ENCODE measurements around the gene ZSWIM3. TPM values are rescaled to one million over a fixed set of nuclear protein-coding genes. Genes with fewer than 3 reads are reported as not detected.

ZSWIM3 gene
- total RNA-seq, 1 experiment from 2014 or later = 6.4 TPM

DNA sequence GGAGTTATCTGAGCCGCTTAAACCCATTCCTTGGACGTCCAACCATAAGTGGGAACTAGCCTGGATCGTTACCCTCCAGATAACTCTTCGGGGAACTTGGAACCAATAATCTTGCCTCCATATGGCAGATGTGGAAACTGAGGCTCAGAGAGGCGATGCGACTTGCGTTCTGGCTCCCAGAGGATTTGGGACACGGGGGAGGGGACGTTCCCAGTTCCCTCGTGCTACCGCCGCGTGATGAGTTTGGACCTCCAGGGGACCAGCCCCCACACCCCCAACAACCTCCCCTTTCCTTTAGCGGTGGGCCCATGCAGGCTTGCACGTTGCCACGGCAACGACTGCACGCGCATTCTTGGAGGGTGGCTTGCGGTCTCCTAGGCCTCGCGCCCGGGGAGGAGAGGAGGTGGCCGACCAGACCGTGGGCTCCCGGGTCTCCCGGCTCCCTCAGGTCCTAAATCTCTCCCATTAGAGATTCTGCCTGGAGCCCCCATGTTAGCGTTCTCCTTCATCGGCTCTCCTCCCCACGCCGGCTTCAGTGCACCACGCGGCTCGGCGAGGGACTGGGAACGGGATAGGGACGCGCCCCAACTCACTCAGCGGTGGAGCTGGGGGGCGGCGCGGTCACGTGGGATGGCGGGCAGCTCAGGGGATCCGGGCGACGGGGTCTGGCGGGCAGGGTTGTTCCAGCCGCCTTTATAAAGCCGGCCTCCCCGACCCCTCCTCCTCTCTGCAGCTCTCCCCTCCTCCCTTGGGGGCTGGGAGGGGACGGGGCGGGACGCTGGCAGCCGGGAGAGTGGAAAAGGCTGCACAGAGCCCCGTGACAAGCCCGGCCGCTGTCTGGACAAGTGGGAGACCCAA lies 54.3 kb downstream of the ZSWIM3 start, which contains the start of gene PLTP:
Gene PLTP, minus strand, starts transcription at position 670 of the 858 bp plus-strand sequence. CDS start 703 bp downstream, outside the sequence.
- H3K9me3 ChIP-seq = no peaks in the 10 kb centered on the region
- H3K9me3 Mint-ChIP-seq (ENCODE audit: unreplicated experiment) = no peaks in the 10 kb centered on the region
- H3K27me3 Mint-ChIP-seq (ENCODE audit: insufficient read depth, unreplicated experiment) = no peaks in the 10 kb centered on the region
- ChIA-PET POLR2A (interaction anchor here (0.9 to 1.1 kb wide), 3 partner anchors 11 to 31 kb away, joined by 3 to 4 read pairs (median 4); partner anchors contain the start of gene PCIF1), CTCF (interaction anchor here (0.6 to 1.0 kb wide), 3 partner anchors 21 to 1248 kb away, joined by 3 to 4 read pairs (median 4); partner anchors contain the start of genes CTSA and NEURL2)
- peak; percentile 73 to 78 for DNase-seq
- H3K4me3 Mint-ChIP-seq (ENCODE audit: unreplicated experiment) = peak within 1 kb of the TSS; percentile 72
- H3K36me3 ChIP-seq (ENCODE audit: control insufficient read depth, insufficient read depth, low read length) = no peaks in the 10 kb centered on the region
- TF ChIP-seq CTCF (IDR thresholded peaks at IDR 0.05; ENCODE audit: insufficient read depth in 1 of 2, low read depth in 1 of 2, low read length in 1 of 2, severe bottlenecking in 1 of 2, unreplicated experiment in 1 of 2) = no peak
- H3K4me1 ChIP-seq = peaks cover 12% of the 10 kb centered on the region
- no peaks in the 10 kb centered on the region for H3K27me3 ChIP-seq (replicated peaks; ENCODE audit: control insufficient read depth, insufficient read depth, low read length)
- H3K4me3 ChIP-seq (ENCODE audit: low read depth, low read length) = peak within 1 kb of the TSS; percentile 42
- intact Hi-C loops (cut with micrococcal nuclease; ENCODE audit: unreplicated experiment) = loop anchor here (2.0 kb wide), 1 partner anchor 23 kb away; the partner anchor contains the start of gene PCIF1
- TSS peak; percentile 79 for BruUV-seq (replicated peaks)
- H3K4me1 Mint-ChIP-seq (ENCODE audit: low read depth, unreplicated experiment) = peaks cover 7% of the 10 kb centered on the region
- peak within 1 kb of the TSS; percentile 37 for H3K27ac Mint-ChIP-seq (ENCODE audit: unreplicated experiment)
- peaks cover 14% of the 10 kb centered on the region for H3K36me3 Mint-ChIP-seq (ENCODE audit: insufficient read depth, unreplicated experiment)

- H3K4me3 Mint-ChIP-seq (ENCODE audit: unreplicated experiment) = peak overlapping the region; percentile 72
- no peak for DNase-seq
- intact Hi-C loops (cut with micrococcal nuclease; ENCODE audit: unreplicated experiment) = loop anchor here (2.0 kb wide), 1 partner anchor 22 kb away; the partner anchor contains the start of gene PCIF1
- H3K36me3 Mint-ChIP-seq (ENCODE audit: insufficient read depth, unreplicated experiment) = peaks cover 14% of the 10 kb centered on the region
- peaks cover 7% of the 10 kb centered on the region for H3K4me1 Mint-ChIP-seq (ENCODE audit: low read depth, unreplicated experiment)
- no peaks in the 10 kb centered on the region for H3K36me3 ChIP-seq (ENCODE audit: control insufficient read depth, insufficient read depth, low read length)
- peak overlapping the region; percentile 37 for H3K27ac Mint-ChIP-seq (ENCODE audit: unreplicated experiment)
- TF ChIP-seq CTCF (IDR thresholded peaks at IDR 0.05; ENCODE audit: insufficient read depth in 1 of 2, low read depth in 1 of 2, low read length in 1 of 2, severe bottlenecking in 1 of 2, unreplicated experiment in 1 of 2) = no peak
- ChIA-PET CTCF (interaction anchor here (1.0 kb wide), 1 partner anchor 21 kb away, joined by 4 read pairs; the partner anchor contains the start of genes CTSA and NEURL2), POLR2A (interaction anchor here (0.9 to 1.1 kb wide), 3 partner anchors 10 to 32 kb away, joined by 3 to 4 read pairs (median 4); partner anchors contain the start of gene PCIF1)
- H3K4me1 ChIP-seq = peaks cover 12% of the 10 kb centered on the region
- no TSS peak for BruUV-seq (replicated peaks)
- peak overlapping the region; percentile 42 for H3K4me3 ChIP-seq (ENCODE audit: low read depth, low read length)
- H3K9me3 Mint-ChIP-seq (ENCODE audit: unreplicated experiment) = no peaks in the 10 kb centered on the region
- H3K27me3 ChIP-seq (replicated peaks; ENCODE audit: control insufficient read depth, insufficient read depth, low read length) = no peaks in the 10 kb centered on the region
- no peaks in the 10 kb centered on the region for H3K9me3 ChIP-seq
- H3K27me3 Mint-ChIP-seq (ENCODE audit: insufficient read depth, unreplicated experiment) = no peaks in the 10 kb centered on the region
These were observed 54.9 kb downstream of the ZSWIM3 start for GRCh38 chr20:45912344-45912682.

DNA sequence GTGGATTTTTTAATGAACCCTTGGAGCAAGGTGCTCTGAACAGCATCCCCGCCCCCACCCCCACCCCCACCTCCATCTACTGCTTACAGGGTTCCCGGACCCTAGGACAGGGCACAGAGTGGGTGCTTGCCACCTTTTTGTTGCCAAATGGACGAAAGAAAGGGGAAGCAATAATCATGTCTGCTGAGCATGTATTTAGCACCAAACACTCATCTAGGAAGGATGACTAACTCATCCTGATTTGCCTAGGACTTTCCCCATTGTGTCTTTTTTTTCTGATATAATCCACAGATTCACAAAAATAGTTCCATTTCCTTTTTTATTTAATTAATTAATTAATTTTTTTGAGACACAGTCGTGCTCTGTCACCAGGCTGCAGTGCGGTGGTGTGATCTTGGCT lies 55.7 kb downstream of the ZSWIM3 start:
- no peak overlapping the region for H3K4me3 ChIP-seq (ENCODE audit: low read depth, low read length)
- H3K4me1 ChIP-seq = peaks cover 12% of the 10 kb centered on the region
- Mint-ChIP-seq H3K4me1 (ENCODE audit: low read depth, unreplicated experiment) (peaks cover 7% of the 10 kb centered on the region), H3K9me3 (ENCODE audit: unreplicated experiment) (no peaks in the 10 kb centered on the region), H3K27ac (ENCODE audit: unreplicated experiment) (no peak overlapping the region), H3K4me3 (ENCODE audit: unreplicated experiment) (no peak overlapping the region), H3K27me3 (ENCODE audit: insufficient read depth, unreplicated experiment) (no peaks in the 10 kb centered on the region), H3K36me3 (ENCODE audit: insufficient read depth, unreplicated experiment) (peaks cover 14% of the 10 kb centered on the region)
- H3K36me3 ChIP-seq (ENCODE audit: control insufficient read depth, insufficient read depth, low read length) = no peaks in the 10 kb centered on the region
- no peak for DNase-seq
- H3K9me3 ChIP-seq = no peaks in the 10 kb centered on the region
- CTCF ChIA-PET = no interaction called here
- POLR2A ChIA-PET = no interaction called here
- intact Hi-C loops (cut with micrococcal nuclease; ENCODE audit: unreplicated experiment) = loop anchor here (2.0 kb wide), 1 partner anchor 22 kb away; the partner anchor contains the start of gene PCIF1
- no peaks in the 10 kb centered on the region for H3K27me3 ChIP-seq (replicated peaks; ENCODE audit: control insufficient read depth, insufficient read depth, low read length)
- no peak for TF ChIP-seq CTCF (IDR thresholded peaks at IDR 0.05; ENCODE audit: insufficient read depth in 1 of 2, low read depth in 1 of 2, low read length in 1 of 2, severe bottlenecking in 1 of 2, unreplicated experiment in 1 of 2)
- BruUV-seq (replicated peaks) = no TSS peak
